Skeletal muscle cell (primary cell): ENCODE data around the gene CACNA1S.

Source experiments
- DNase-seq: peaks from one replicate; pipeline ENCODE4 v3.0.0-alpha.2; 2010; ENCODE audit warnings: low read depth
- H3K4me3 ChIP-seq: 2 replicates; pipeline ENCODE4 v1.5.1; 2011; ENCODE audit warnings: low read depth, mild to moderate bottlenecking, control low read depth, low read length, moderate library complexity

The CACNA1S gene

GRCh38 chr1:201141418-201141817, 29.2 kb upstream of the CACNA1S start:
- no peak for DNase-seq
- H3K4me3 ChIP-seq = no peak overlapping the region

DNA sequence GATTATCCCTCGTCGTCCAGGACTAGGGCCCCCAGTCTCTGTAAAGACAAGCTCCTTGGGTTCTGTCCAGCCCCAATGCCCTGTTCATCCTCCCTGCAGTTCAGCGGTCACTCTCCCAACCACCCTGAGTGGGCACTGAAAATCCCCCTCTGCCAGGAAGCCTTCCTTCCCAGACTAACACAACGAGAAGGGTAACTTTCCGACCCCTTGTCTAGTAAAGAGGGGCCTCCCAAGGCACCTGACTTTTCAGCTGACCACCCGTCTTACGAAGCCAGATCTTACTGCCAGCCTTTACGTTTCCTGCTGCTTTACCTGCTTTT, 28.7 kb upstream of the CACNA1S start:
- no peak overlapping the region for H3K4me3 ChIP-seq
- no peak for DNase-seq

DNA sequence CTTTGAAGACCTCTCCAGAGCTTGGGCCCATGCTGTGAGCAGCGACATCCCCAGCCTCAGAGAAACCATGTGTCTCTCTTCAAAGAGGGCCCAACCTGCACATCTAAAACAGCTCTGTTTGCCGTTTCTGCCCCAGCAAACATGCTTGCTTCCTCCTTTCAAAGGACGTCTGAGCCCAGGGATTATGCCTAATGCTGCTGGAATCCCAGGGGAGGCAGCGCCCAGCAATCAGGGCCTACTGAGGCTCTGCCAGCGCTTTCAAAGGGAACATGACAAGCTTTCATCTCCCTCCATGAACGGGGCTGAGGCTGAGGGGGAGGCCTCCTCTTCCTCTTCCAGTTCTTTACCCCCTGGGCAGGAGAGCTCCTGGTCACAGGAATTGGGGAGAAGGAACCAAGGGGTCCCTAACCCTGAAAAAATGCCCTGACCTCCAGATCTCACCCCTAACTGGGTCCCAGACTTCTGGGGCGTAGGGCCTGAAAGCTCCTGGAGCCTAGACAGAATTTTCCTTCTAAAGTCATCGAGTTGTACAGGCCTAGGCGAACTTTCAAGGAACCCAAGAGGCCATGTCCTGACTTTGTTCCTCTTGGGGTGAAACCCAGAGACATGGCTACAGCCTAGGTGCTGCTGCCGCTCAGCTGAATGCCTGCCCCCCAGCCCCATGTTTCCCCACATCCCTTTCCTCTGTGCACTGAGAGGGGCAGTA, 28.2 kb upstream of the CACNA1S start:
- no peak for DNase-seq
- no peak overlapping the region for H3K4me3 ChIP-seq

GRCh38 chr1:201139756-201140155, 27.5 kb upstream of the CACNA1S start:
- no peak for DNase-seq
- no peak overlapping the region for H3K4me3 ChIP-seq

- DNase-seq = no peak
- H3K4me3 ChIP-seq = no peak overlapping the region
These were observed 27.1 kb upstream of the CACNA1S start for GRCh38 chr1:201139306-201139705.

DNA sequence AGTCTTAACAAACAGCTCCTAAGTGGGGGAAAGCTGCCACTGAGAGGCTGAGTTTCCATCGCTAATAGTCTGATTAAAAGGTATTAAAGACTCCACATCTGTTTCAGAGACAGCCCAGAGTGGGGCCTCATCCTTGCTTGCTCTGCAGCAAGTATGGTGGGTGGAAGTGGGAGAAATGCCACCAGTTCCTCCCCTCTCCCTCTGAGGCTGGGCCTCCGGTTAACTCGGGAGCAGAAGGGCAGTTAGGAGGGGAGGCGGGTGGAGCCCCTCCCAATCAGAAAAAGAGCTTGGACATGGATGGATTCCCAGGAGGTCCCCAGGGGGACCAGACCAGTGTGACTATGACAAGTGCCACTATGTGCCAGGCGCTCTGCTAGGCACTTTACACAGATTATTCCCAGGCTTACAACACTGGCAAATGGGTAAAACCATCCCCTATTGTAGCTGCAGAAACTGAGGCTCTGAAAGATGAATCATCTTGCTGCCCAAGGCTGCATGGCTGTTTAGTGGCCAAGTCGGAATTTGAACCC, 26.1 kb upstream of the CACNA1S start:
- H3K4me3 ChIP-seq = no peak overlapping the region
- DNase-seq = no peak

DNA sequence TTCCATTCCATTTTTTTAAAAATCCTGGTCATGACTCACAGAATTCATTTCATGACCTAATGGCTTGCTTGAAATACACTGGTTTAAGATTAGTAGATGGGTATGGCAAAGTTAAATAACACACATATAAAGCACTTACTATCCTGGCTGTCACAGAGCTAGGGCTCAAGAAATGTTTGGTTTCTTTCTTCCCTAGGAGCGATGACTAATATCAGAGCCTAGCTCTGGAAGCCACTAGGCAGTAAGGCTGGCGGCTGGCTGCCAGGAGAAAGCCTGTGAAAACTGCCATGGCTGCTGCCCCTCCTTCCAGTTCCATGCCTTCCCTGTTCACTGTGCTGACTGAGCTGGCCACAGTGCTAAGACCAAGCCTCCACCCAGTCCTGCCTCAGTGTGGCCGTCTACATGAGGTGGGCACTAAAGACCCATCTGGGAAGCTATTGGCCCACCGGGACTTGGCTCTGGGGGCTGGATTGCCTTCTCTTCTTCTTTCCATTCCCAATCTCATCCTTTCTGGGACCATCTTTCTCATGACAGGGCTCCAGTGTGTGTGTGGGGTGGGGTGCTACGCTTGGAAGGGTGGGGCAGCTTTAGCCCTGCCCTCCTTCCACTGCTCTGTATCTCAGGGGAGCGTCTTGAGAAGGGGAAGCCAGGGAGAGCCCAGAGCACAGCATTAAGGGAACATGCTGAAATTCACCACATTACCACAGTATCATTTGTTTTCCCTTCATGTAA, 25.5 kb upstream of the CACNA1S start:
- DNase-seq = peak; percentile 75
- no peak overlapping the region for H3K4me3 ChIP-seq

- H3K4me3 ChIP-seq = no peak overlapping the region
- no peak for DNase-seq
These were observed 24.8 kb upstream of the CACNA1S start for GRCh38 chr1:201137024-201137392.

- no peak overlapping the region for H3K4me3 ChIP-seq
- no peak for DNase-seq
These were observed 24.3 kb upstream of the CACNA1S start for GRCh38 chr1:201136355-201137023.

DNA sequence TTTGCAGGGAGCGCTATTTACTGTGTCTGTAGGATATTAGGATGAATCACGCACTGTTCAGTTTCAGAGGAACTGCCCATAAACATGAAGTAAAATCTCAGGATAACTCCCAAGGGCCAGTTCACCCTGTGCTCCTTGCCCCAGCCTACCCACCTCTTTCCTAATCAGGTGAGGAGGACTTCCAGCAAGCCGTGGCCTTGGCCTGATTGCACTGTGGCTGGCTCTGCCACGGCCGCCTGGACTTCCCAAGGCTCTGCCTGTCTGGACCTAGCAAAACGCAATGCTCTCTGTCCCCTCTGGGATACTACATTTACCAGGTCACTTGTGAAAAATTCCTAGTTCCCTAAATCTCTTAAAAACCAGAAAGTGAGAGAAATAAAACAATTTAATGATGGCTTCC, 22.2 kb upstream of the CACNA1S start:
- DNase-seq = no peak
- H3K4me3 ChIP-seq = no peak overlapping the region

DNA sequence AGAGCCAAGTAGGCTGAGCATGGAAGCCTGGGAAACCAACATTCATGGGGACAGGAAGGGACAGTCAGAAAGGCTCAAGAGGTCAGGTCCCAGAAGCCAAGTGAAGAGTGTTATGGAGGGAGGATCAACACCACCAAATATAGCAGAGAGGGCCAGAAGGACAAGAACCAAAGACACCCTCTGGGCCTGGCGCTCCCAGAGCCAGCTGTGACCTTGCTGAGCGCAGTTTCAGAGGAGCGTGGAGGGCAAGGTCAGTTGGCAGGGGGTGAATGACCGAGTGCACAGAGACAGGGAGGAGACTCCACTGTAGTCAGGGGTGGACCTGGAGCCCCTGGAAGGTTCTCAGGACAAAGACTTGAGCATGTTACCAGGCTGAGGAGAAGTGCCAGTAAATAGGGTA, 19.2 kb upstream of the CACNA1S start:
- no peak for DNase-seq
- no peak overlapping the region for H3K4me3 ChIP-seq

DNA sequence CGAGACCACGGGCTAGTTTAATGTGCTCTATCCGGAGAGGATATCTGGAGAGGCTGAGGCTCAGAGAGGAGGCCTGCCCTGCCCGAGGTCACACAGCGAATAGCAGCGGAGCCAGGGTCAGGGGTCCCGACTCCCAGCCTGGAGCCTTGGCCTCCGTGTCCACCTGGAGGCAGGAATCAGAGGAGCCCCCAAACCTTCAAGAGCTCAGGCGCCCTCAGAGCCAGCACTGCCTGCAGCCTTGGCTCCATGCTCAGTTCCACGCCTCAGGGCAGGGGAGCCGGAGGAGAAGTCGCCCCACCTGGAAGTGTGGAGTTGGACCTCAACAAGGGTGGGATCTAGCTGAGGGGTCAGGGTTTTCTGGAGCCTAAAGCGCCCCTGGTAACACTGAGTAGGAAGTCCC, 16.7 kb upstream of the CACNA1S start:
- DNase-seq = no peak
- H3K4me3 ChIP-seq = no peak overlapping the region

DNA sequence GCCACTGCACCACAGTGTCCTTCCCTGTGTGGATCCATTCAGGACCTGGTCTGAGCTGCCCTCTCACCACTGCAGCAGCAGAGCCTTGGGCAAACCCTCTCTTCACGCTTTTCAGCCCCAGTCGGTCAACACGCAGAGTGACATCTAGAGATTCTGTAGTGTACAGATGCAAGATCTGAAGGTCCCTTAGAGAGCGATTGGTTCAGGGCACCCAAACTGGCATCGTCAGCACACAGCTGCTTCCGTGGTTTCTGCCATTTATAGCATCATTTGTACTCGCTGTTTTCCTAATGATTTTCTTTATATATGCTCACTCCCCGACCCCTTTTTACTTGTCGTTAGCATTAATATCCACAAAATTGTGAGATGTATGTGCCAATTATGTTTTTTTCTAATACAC, 16.2 kb upstream of the CACNA1S start:
- no peak for DNase-seq
- H3K4me3 ChIP-seq = no peak overlapping the region

DNA sequence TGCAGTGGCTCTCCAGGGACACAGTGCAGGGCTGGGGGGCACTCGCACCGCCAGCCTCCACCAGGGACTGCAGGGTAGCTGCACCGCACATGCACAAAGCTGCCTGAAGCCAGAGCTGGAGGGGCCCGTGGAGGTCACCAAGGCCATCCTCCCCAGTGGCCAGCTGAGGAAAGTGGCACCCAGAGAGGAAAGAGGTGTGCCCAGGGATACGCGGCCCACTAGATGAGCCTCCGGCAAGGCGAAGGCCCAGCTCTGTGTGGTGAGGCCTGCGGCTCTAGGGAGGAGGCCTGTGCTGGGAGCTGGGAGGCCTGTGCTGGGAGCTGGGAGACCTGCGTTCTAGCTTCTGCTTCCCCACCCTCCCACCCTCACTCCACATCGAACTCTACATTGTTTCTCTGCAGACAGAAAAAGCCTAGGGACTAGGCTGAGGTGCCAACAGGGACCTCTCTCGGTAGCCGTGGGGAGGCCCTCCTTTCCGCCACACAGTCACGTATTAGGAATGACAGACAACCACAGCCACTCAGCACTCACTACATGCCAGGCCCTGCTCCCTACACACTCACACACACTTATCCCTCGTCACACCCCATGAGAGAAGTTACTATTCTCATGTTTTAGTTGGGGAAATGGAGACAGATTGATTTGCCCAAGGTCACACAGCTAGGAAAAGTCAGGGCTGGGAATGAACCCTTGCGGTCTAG, 15.7 kb upstream of the CACNA1S start:
- H3K4me3 ChIP-seq = no peak overlapping the region
- DNase-seq = no peak

DNA sequence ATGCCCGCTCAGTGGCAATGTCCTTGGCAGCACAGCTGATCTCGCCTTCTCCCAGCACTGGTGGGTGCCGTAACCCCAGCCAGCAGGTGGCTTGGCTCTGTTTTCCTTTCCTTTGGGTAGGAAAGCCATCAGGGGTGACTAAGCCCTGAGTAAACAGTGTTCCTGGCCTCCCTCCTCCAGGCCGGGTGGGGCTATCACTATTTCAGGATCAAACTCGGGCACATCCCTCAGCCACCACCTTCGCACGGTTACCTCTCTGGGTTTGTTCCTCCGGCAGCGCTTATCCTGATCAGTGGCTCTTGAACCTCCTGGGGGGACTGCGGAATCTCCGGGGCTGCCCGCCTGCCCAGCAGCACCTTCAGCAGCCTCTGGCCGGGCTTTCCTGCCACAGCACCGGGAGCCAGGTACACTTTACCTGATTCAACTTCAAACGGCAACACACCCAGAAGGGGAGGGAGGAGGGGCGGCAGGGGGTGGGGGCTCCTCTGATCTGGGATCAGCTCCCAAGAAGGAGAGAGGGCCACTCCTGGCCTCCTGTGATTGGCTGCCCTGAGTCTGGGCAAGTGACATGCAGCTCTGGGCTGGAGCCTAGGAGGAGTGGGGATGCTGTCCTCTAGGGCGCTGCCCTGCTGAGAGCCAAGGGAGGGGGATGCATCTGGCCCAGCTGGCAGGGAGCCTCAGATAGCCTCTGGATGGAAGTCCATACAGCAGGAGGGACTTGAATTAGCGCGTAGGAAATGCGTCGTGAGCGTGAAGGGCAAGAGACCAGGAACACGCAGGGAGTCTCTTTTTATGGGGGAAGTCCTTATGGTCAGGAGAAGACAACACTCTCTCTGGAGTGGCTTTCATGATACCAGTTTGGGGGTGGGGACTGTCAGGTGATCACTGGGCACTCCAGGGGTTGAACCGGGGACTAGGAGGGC, 14.9 kb upstream of the CACNA1S start, which contains the start of gene ASCL5:
TSS of gene ASCL5 (minus strand) at position 353 of the 923 bp plus-strand sequence. CDS start 11,812 bp downstream, outside the sequence.
- H3K4me3 ChIP-seq = no peak within 1 kb of the TSS
- DNase-seq = no peak

DNA sequence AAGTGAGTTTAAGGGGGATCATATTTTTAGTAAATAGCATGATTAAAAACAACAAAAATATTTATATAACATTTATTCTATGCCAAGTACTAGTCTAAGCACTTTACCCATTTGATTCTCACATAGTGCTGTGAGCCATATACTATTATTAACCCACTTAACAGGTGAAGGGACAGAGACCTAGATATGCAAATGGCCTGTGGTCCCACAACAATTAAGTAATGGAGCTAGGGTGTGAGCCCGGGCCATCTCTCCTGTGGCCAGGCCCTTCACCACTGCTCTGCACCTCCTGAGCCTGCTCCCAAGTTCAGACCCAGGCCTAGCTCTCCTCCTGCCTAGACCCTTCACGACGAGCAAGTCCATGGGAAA, 14.2 kb upstream of the CACNA1S start:
- DNase-seq = no peak
- H3K4me3 ChIP-seq = no peak overlapping the region

GRCh38 chr1:201125800-201126199, 13.6 kb upstream of the CACNA1S start:
- DNase-seq = no peak
- no peak overlapping the region for H3K4me3 ChIP-seq

- no peak for DNase-seq
These were observed 12.8 kb upstream of the CACNA1S start for GRCh38 chr1:201125019-201125418.

DNA sequence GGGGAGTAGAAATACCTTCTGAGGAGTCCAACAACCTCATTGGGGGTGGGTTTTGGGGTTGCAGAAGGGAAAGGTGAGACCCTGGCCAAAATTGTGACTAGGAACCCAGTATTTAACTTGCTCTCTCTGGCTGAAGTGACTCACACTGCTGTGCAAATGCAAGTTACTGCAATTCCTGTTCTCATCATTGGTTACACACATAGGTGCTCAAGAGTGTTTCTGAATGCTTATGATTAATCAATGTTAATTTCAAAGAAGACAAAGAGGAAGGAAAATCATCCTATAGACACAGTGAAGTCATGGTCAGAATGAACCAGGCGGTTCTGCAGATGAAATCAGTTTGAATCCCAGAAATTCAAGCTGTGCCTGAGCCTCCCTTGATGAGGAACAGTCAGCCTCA, 11.6 kb upstream of the CACNA1S start:
- no peak for DNase-seq
- no peak overlapping the region for H3K4me3 ChIP-seq

More at GRCh38 chr1:201125019-201125418, 12.8 kb upstream of the CACNA1S start:
- H3K4me3 ChIP-seq = no peak overlapping the region
